ENCODE data around the gene CFAP57.
A peak's percentile ranks its signal among the peaks of the same experiment; 100 is the strongest.

CFAP57 gene

DNA sequence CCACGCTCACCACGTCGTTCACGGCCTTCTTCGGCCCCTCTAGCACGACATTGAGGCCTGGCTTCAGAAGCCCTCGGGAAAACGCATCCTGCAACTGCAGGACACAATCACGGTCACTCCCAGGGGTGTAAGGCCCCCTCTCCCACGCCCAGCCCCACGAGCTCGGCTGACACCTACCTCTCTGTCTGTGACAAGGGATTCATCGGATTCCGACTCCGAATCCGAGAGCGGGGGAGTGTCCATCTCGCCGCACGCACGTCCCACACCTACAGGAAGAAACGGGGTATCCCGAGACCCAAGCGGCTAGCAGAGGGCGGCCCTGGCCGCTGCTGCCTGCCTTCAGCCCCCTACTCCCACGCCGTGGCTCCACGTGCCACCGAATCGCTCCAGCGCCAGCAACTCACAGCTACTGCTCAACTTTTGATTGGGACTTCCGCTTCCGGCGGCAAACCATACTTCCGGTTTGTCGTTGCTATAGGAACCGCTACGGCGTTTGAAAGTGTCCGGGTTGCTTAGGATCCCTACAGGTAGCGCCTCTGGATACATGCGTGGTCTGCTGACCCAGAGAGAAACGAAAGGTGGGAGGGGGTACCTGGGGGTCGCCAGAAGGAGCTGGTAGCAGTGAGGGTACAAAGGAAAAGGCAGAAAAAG lies at the start of gene CFAP57, which contains the start of gene EBNA1BP2:
TSS of gene CFAP57 (plus strand) at position 455 of the 651 bp plus-strand sequence. CDS start 424 bp downstream, outside the sequence.
TSS of gene EBNA1BP2 (minus strand) at position 415 of the 651 bp plus-strand sequence. CDS start at position 243, 172 bp downstream.
- peak within 1 kb of the TSS; percentile 95 for H3K4me3 ChIP-seq (ENCODE audit: low read depth, low read length)
- TF ChIP-seq, protein P1, sequence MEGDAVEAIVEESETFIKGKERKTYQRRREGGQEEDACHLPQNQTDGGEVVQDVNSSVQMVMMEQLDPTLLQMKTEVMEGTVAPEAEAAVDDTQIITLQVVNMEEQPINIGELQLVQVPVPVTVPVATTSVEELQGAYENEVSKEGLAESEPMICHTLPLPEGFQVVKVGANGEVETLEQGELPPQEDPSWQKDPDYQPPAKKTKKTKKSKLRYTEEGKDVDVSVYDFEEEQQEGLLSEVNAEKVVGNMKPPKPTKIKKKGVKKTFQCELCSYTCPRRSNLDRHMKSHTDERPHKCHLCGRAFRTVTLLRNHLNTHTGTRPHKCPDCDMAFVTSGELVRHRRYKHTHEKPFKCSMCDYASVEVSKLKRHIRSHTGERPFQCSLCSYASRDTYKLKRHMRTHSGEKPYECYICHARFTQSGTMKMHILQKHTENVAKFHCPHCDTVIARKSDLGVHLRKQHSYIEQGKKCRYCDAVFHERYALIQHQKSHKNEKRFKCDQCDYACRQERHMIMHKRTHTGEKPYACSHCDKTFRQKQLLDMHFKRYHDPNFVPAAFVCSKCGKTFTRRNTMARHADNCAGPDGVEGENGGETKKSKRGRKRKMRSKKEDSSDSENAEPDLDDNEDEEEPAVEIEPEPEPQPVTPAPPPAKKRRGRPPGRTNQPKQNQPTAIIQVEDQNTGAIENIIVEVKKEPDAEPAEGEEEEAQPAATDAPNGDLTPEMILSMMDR (IDR thresholded peaks at IDR 0.05; ENCODE audit: borderline replicate concordance, insufficient read depth, low read depth, low read length) = no peak

DNA sequence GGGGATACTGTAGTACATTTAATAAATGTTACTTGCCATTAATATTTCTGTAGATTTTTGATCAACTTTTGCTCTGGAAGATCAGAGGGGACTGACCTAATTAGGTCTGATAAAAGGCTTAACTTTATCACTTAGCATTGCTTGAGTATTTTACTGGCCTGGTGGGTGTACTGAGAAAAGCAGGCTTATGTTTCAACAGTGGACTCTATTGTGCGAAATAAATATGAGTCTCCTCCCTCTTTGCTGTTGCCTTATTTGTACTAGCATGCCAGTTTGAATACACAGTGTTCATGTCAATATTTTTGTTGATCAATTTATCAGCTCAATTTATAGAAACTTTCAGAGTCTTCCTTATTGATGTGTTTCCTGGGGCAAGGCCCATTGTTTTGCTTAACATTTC lies 49.1 kb upstream of the CFAP57 start:
- TF ChIP-seq, protein P1 (IDR thresholded peaks at IDR 0.05; ENCODE audit: borderline replicate concordance, insufficient read depth, low read depth, low read length) = no peak
- H3K4me3 ChIP-seq (ENCODE audit: low read depth, low read length) = no peak overlapping the region

DNA sequence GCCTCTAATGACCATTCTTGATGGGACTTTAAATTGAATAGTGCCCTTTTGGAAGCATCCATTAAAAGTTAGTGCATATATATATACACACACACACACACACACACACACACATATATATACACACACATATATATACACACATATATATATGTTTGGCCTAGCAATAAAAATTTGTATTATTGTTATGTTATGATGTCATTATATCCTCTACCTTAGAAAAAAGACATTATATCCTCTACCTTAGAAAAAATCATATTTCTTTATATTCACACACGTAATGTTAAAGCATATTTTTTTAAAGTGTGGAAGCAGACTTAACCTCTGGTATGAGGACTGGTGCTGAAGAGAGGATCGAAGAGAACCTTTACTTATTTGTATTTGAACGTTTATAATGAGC lies 43.3 kb upstream of the CFAP57 start:
- TF ChIP-seq, protein P1 (IDR thresholded peaks at IDR 0.05; ENCODE audit: borderline replicate concordance, insufficient read depth, low read depth, low read length) = no peak
- no peak overlapping the region for H3K4me3 ChIP-seq (ENCODE audit: low read depth, low read length)

DNA sequence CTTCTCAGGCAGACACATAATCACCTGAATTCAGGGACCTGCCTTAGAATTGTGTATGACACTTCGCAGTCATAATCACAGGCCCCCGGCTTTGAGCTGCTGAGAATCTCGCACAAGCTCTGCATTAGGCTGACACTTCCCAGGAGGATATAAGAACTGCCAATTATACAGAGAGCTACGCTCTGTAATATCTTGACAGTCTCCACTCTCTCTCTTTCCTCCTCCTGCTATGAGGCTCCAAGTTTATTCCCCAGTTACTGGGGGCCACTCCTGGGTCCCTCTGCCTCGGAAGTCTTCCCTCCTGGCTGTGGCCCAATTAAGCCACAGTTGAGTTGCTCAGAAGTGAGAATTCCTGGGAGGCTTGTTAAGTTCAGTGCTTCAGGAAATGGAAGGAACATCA lies 42.7 kb upstream of the CFAP57 start:
- TF ChIP-seq, protein P1 (IDR thresholded peaks at IDR 0.05; ENCODE audit: borderline replicate concordance, insufficient read depth, low read depth, low read length) = no peak

DNA sequence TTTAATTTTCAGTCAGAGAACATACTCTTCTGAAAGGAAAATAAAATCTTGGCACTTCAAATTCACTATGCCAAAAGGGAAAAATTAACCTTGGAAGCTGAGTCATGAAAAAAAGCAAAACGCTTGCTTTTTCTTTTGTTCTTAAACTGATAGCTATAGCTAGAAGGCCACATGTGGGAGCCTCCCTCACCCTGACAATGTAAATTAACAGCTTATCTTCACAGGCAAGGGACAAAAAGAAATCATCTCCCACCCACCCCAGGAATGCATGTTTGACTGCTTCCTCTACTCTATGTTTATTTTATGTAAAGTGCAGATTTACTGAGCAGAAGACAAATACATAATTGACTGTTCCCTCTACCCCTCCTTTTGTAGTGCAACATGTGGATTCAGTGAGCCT lies 38.1 kb upstream of the CFAP57 start:
- H3K4me3 ChIP-seq (ENCODE audit: low read depth, low read length) = no peak overlapping the region
- TF ChIP-seq, protein P1 (IDR thresholded peaks at IDR 0.05; ENCODE audit: borderline replicate concordance, insufficient read depth, low read depth, low read length) = no peak

More for the DNA sequence above, 42.7 kb upstream of the CFAP57 start:
- H3K4me3 ChIP-seq (ENCODE audit: low read depth, low read length) = no peak overlapping the region

DNA sequence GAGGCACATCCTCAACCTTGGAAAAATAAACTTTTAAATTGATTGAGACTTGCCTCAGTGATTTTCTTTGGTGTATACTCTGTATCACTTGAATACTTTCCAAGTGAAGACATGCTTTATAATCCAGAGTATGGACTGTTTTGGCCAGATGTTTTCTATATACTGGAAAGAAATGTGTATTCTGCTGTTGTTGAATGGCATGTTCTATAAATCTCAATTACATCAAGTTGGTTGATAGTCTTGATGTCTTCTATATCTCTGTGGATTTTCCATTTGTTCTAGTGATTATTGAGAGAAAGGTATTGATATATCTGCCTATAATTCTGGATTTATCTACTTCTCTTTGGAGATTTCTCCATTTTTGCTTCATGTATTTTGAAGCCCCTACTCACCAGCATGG lies 37.5 kb upstream of the CFAP57 start:
- TF ChIP-seq, protein P1 (IDR thresholded peaks at IDR 0.05; ENCODE audit: borderline replicate concordance, insufficient read depth, low read depth, low read length) = no peak

More for the DNA sequence above, 37.5 kb upstream of the CFAP57 start:
- no peak overlapping the region for H3K4me3 ChIP-seq (ENCODE audit: low read depth, low read length)
